Endothelial cell of umbilical vein (primary cell): ENCODE results near the gene RCOR2.

ENCODE experiments used
- POLR2A ChIP-seq: IDR thresholded peaks from 2 replicates; pipeline ENCODE4 v1.6.1; 2012; ENCODE audit warnings: low read depth, mild to moderate bottlenecking, control low read depth, low read length
- TF ChIP-seq, protein P1 (sequence below), 2 donors: IDR thresholded peaks; 1 replicate in 1 of 2; 2 replicates in 1 of 2; pipeline ENCODE4 v1.5.1; 2011; ENCODE audit warnings: low read length in 2 of 2, mild to moderate bottlenecking in 2 of 2, moderate library complexity in 2 of 2, control low read depth in 1 of 2, inconsistent platforms in 1 of 2, low read depth in 1 of 2; ENCODE audit not compliant: insufficient read depth in 1 of 2; ENCODE audit errors: extremely low read depth in 1 of 2

DNA sequence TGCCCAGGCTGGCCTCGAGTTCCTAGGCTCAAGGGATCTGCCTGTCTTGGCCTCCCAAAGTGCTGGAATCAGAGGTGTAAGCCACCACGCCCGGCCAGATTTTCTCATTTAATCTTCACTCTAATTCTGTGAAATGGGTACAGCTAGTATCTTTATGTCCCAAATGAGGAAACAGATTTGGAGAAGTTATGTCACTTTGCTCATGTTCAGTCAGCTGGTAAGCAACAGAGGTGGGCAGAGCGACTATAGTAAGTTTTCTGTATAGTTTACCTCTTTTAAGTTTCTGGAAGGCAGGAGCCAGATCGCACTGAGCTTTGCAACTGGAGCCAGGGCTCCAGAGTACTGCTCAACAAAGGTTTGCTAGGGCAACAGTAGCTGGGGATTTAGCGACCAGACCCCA is 33.2 kb downstream of the RCOR2 start:
- TF ChIP-seq POLR2A = no peak
- TF ChIP-seq, protein P1, sequence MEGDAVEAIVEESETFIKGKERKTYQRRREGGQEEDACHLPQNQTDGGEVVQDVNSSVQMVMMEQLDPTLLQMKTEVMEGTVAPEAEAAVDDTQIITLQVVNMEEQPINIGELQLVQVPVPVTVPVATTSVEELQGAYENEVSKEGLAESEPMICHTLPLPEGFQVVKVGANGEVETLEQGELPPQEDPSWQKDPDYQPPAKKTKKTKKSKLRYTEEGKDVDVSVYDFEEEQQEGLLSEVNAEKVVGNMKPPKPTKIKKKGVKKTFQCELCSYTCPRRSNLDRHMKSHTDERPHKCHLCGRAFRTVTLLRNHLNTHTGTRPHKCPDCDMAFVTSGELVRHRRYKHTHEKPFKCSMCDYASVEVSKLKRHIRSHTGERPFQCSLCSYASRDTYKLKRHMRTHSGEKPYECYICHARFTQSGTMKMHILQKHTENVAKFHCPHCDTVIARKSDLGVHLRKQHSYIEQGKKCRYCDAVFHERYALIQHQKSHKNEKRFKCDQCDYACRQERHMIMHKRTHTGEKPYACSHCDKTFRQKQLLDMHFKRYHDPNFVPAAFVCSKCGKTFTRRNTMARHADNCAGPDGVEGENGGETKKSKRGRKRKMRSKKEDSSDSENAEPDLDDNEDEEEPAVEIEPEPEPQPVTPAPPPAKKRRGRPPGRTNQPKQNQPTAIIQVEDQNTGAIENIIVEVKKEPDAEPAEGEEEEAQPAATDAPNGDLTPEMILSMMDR (IDR thresholded peaks at IDR 0.05; ENCODE audit: extremely low read depth in 1 of 2, insufficient read depth in 1 of 2, low read depth in 1 of 2, low read length in 2 of 2) = no peak
